Stimulated activated CD4-positive, alpha-beta T cell treated with anti-CD3 and anti-CD28 coated beads, Interleukin-1b, Interleukin-23, amount 100 ng/mL, for 24 hours (primary cell): ENCODE data around the gene FAM174B.
A peak's percentile ranks its signal among the peaks of the same experiment; 100 is the strongest.

Experiments used
- DNase-seq, 4 experiments: peaks; one replicate each; pipeline ENCODE4 v3.0.0-alpha.2; 2020; ENCODE audit warnings: low read depth in 4 of 4, low spot score in 1 of 4

FAM174B gene

DNA sequence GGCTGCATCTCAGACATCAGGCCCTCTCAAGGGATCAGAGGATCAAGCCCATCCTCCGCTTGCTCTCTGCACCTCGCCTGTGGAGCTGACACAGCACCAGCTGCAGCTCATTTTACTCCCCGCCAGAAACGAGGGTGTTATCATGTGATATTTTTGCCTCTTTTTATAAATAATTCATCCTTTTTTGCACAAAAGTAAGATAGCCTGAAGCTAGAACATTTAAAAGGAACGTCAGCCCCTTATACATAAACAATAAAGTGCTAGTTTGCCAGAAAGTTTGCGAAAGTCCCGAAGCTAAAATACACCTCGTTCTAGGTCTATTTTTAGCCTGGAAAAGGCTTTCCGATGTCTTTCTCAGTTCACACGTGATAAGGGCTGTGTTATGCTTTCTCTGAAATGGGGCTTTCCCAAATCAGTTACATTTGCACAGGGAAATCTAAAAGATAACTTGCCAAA lies 9.6 kb upstream of the FAM174B start:
- no peak for DNase-seq

DNA sequence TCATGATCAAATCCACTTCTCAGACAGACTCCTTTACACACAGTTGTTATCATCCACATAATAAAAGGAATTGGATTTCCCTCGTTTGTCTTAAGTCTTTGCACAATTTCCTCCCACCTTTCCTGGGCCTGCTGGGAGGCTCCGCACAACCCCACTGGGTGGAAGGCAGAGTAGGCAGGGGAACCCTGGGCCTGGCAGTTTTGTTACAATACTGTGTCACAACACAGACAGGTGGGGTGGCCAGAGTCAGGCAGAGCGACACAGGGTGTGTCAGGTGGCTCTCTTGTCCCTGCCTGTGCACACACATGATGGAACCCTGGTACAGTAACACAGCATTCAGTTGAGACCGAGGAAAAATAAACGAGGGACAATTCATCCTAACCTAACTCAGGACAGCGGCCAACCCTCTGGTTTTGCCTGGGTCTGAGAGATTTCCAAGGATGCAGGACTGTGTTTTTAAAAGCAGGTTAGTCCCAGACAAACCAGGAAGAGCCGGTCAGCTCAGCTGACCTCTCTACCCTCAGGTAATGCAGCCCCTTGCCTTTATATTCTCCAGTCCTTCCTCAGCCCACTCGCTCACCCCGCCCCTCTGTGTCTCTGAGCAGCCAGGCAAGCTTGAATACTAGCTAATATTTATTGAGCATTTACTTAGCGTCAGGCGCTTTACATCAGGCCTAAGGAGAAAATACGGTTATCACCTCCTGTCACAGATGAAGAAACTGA lies 8.8 kb upstream of the FAM174B start:
- DNase-seq = no peak

DNA sequence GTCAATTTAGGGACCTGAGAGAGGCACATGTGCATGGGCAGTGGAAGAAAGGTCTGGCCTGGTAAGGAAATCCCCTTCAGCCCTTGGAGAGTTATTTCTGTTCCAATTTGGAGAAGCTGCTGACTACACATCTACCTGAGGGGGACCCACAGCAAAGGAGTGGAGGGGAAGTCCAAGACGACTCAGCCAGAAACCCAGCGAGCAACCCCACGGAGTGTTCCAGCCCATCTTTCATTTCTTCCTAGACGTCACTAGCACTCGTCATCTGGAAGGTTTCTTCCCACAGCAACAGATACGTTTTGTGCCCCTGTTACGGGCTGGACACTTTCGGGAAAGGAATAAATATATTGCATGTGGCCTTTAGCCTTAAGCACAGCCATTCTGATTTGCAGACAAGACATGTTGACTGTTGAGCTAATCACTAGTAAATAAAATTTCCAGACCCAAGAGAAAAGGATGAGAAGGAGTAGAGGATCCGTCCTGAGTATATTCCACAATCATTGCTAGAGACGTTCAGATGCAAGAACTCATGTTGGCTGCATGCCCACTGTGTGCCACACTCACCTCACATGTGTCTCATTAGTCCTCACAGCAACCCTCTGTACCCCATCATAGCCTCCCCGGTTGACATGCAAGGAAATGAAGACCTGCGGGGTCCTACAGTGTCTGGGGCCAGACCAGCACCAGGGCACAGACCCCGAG lies 7.8 kb upstream of the FAM174B start:
- DNase-seq = peak in 2 of 4 experiments; percentile 5 to 35

DNA sequence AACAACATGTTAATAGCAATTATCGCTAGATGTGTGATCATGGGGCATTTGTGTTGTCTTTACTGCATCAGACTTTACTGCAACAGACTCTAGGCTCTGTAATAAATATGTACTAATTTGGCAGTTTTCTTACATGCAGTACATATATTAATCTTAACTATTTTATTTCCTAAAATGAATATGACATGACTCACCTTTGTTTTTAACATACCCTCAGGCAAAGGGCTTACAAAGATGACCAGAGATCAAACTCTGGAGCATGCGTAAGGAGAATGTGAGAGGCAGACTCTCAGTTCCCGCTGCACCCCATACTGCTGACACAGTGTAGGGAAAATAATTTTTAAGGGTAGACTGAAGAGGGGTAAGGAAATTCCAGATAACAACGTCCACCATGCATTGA lies 7.2 kb upstream of the FAM174B start:
- DNase-seq = no peak

DNA sequence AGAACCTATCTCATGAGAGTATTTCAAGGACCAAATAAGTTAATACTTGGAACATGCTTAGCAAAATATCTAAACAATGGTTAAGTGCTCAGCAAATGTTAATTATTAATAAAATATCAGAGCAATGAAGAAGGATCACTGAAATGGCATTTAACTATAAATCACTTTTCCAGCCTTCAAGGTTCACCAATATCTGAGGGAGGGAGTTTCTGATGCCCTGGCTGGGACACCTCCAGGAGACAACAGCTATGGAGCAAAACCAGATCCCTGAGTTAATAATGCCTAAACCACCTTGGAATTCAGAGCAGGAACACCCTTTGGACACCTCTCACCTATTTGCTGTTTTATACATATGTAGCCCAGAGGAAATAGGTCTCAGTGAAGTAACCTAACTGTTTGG lies 6.4 kb upstream of the FAM174B start:
- no peak for DNase-seq

DNA sequence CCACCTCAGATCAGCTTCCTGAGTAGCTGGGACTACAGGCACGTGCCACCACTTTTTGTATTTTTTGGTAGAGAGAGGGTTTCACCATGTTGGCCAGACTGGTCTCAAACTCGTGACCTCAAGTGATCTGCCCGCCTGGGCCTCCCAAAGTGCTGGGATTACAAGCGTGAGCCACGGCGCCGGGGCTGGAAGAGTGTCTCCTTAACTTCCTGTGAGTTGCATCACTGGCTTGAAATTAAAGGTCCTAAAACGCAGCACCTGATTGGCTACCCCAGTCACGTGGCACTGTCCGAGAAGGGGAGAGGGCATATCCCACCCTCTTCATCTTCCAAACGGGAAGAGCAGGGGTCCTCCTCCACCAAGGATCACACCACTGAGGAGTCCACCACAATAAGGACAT lies 5.5 kb upstream of the FAM174B start:
- DNase-seq = no peak

DNA sequence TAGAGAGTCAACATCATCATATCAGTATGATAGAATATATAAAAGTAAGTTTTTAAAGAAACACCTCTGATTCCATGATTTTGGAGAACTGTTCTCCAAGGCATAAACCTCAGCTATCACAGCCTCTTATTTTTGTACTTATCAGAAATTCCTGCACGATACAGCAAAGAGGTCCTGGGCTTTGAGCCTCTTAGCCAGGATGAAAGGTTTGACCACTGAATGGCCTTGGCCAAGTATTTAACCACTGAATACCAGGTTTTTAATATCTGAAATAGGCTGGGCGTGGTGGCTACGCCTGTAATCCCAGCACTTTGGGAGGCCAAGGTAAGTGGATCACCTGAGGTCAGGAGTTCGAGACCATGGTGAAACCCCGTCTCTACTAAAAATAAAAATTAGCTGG lies 1.9 kb upstream of the FAM174B start:
- no peak for DNase-seq

DNA sequence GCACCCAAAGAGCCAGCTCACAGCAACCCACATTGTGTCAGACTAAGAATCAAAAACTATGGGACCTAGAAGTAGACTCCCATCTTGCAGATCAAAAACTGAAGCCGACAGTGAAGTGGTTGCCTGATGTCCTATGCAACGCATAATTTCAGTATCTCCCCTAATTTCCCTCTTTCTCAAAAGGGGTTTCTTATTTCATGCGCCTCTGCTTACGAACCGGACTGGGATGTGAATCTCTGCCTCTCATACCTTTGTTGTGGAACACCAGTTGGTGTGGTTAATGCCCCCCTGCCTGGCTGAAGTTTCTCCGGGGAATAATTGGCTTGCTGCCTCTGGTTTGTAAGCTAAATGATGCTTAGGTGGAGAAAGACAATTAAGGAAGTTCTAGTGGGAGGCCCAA lies 514 bp upstream of the FAM174B start:
- DNase-seq = no peak

DNA sequence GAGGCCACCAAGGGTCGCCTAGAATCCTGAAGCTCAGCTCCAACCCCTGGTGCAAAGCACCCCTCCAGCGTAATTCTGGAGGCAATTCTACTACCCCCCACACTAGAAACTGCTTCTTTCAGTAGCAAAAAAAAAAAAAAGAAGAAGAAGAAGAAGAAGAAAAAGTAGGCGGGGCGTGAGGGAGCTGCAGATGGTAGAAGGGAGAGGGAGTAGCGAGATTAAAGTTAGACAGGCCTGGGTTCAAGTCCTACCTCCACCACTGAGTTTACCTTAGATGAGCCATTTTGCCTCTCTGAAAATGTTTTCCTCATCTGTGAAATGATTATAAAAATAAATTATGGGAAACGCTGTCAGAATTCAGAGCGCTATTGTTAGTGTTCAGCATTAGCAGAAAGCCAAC lies 913 bp downstream of the FAM174B start:
- no peak for DNase-seq

DNA sequence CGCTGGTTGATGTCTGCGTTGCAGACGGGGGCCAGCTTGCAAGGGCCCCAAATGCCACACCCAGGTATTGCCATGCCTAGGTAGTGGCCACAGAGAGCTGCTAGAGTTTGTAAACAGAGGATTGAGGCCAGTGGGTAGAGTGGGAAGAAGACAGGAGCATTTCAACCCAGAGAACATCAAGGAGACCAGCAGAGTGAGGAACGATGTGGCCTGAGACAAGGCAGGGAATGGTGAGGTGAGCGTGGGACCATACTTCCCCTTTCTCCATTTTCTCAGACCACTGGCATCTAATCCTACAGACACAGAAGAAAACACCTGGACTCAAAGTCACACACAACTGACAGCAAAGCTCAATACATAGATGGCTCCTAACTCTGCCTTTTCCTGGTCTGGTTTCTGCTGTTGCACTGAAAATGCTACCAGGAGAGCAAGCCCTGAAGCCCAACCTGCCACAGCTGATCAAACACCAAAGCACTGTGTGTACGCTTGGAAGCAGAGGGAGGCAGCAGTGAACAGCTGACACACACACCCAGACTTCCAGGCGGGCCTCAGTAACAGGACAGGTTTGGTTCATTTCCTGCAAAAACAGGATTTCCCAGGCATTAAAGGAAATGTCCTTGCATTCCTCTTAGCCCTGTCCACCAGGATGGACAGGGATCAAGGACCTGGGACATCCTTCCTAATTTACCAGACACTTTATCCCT lies 1.6 kb downstream of the FAM174B start:
- no peak for DNase-seq

DNA sequence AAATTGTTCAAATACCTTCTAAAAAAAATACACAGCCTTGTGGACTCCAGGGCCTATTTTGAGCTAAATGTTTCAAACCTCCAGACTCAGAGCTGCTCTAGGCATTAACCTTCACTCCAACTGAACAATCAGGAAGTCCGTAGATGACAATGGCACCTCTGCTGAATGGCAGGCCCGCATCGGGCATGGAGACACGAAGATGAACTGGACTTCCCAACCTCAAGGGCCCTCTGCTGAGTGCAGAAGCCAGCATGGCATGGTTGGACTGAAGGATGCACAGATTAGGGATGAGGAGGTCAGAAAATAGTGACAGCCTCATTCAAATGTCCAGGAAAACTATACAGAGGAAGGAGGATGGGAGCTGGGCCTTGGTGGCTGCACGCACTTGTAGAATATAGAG lies 2.2 kb downstream of the FAM174B start:
- no peak for DNase-seq

DNA sequence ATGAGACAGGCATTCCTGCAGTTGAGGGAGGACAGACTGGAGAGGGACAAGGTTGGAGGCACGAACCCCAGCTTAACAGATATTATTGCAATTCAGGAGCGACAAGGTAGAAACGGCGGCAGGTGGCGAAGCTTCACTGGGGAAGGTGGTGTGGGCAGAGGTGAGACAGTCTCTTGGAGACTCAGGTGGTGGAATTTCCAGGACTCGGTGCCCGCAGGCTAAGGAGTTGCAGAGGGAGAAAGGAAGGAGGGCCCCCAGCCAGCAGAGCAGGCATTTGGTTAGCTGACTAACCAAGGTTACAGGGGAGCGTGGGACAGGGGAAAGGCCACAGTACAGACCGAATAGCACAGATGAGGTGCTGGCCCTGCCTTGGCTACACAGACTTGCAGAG lies 3.0 kb downstream of the FAM174B start:
- DNase-seq = no peak

DNA sequence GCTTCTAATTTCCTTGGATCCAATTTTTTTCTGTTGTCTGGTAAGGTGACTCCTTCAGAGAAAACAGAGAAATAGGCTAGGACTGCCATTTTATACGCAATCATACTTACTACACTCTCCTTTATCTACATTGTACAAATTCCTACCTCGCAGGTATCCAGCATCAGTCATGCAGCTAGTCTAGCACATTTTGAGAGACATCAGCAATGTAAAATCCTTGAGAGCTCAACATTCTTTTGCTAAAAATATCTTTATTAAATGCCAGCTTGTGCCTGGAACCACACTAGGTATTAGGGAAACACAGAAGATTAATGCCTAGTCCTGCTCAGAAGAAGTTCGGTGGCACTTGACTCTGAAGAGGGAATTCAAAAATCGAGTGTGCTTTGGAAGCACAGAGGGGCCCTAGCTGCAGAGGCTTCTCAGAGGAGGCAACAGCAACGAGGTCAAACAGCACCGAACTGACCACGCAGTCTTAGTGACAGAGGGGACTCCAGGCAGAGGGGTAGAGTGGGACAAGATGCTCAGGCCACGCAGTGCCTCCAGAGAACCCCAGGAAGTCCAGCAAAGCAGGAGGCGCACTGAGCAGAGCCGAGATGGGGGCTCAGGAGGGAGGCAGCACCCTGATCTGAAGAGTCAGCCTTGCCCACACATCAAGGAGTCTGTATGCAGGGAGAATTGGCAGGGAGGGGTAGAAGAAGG lies 3.5 kb downstream of the FAM174B start:
- no peak for DNase-seq

DNA sequence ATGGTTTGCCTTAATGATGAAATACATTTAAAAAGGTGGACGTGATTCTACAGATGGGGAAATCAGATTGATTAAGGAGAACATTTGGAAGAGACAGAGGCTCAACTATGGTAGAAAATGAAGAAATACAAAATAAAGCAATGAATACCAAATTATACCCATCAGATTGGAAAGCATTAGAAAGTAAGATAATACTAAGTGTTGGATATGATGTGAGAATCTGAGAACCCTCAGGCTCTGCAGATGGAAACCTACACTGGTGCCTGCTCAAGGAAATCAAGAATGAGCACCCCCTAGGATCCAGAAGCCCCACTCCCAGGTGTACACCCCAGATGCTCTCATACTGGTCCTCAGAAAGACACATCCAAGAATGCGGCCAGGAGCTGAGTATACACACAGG lies 4.6 kb downstream of the FAM174B start:
- no peak for DNase-seq

DNA sequence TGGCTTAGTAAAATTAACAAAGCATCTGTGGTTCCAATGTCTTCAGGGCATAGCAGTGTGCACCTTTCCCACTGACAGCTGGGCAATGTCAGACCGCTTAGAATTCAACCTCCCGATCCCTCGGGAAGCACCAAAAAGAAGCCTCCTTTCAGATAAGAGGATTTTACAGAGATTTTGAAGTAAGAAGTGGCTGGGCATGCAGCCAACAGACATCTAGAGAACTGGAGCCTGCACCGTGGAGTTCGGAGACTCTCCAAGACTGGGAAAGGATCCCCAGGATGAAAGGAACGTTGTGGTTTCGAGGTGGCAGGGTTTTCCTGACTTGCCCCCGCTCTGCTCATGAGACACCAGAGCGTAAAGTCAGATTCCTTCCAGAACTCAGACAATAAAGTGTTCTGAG lies 5.3 kb downstream of the FAM174B start:
- DNase-seq = no peak

DNA sequence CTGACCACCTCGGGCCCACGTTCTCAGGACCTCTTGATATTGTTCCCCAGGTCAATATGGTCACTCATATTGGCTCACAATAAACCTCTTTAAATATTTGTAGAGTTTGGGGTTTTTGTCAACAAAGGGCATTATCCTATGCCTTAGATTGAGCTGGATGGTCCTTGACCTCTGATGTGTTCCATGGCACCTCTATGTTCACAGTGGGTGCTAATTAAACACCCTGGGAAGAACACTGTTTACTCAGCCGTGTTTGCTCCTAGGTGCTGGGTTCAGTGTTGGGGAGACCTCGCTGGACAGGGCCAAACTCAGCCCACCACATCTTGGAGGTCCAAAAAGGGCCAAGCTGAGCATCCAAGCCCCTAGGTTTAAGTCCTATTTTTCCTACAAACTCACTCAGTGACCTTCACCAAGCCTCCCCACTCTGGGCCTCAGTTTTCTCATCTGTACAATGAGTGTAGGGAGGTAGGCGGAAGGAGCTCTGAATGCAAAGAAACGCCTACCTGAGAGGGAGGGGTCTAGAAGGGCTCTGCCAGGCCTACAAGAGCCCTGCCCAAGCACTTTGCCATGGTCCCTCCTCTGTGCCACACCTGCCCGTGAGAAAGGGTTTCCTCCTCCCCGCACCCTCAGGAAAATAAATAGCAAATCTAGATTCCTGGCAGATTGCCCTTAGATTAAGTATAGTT lies 7.2 kb downstream of the FAM174B start:
- no peak for DNase-seq

DNA sequence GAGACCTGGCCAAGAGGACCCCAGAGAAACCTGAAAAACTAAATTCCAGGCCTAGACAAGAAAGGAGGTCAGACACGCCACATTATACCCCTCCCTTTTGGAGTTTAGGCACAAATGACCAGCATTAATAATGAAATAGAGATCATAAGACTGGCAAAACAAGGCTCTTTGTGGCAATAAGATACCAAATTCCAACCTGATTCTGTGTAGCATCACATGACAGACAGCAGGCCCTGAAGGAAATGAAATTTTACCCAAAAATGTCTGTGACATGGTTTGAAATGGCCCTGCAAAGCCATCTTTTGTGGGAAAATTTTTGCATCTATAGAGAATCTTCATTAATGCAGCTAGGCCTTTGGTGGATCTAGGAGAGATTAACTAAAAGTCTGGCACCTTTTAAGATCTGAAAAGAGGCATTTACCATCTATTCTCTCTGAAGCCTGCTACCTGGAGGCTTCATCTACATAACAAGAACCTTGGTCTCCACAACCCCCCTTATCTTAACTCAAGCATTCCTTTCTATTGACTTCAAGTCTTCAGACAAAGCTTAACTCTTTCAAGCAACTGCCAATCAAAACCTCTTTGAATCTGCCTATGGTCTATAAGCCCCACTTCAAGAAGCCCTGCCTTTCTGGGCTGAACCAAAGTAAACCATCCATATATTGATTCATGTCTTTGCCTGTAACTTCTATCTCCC lies 8.0 kb downstream of the FAM174B start:
- DNase-seq = no peak

DNA sequence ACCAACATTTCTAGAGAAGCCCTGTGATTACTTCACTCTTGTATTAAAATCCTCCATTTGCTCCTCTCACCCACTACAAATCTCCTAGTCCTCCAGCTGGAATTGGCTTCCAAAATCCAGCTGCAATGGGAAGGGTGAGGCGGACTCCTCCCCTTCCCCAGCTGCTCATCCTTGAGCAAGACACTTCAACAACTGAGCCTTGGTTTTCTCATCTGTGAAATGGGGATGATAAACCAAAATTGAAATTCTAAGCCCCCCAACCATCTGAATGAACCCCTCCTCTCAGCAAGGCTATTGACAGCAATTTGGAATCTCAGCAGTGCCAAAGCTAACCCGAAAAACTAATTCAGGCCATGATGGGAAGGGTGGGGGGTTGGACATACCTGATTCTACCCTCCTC lies 9.4 kb downstream of the FAM174B start:
- DNase-seq = no peak

DNA sequence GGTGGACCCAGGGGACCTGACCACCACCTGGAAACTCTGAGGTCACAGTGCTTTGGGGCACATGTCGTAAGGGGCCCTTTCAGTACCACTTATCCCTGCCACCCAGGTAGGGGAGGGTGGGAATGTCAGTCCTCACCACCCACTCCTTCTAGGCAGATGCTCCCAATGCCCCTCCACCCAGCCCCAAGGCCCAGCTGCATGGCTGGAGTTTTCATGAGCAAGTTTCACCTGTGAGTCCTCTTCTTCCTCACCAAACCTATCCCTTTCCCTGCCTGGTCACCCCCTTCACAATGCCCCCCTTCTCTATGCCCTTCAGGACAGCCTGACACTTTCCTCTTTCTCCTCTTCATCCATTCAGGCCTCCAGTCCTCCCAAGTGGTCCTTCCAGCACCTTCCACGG lies 9.8 kb downstream of the FAM174B start:
- DNase-seq = no peak

DNA sequence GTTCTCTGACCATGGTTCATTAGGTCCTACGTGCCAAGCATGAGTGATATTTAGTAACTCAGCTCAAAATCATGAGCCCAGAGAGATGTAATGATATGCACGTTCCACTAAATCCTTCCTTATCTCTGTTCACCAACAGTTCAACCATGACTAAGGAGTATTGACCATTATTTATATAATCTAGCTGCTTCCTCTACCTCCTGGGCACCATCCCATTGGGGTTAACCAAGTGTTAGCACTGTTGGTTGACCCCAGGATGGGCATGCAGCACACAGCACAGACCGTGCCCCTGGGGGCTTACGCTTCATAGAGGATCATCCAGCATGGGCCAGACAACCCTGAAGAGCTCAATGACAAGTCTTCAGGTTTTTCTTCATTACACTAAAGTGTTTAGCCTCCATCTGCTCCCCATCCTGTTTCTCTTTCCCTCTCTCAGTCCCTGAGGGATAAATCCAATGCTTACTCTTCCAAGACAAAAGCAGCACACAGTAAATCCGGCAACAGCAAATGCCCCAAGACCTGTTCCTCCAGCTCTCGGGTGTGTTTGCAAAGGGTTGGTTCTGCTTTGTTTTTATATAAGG lies 10.4 kb downstream of the FAM174B start:
- no peak for DNase-seq
